Measurements from ENCODE around the gene CYBA.
A peak's percentile ranks its signal among the peaks of the same experiment; 100 is the strongest.

CYBA gene

GRCh38 chr16:88650749-88651275 lies at the start of gene CYBA:
Gene CYBA, minus strand, starts transcription at chr16:88651053. Its CDS starts 40 bp downstream, at chr16:88651013.
- DNase-seq (ENCODE audit: low spot score) = peak; percentile 57

GRCh38 chr16:88700322-88700635 lies 49.4 kb upstream of the CYBA start:
- no peak for DNase-seq (ENCODE audit: low spot score)

GRCh38 chr16:88699180-88699579 lies 48.3 kb upstream of the CYBA start:
- DNase-seq (ENCODE audit: low spot score) = no peak

GRCh38 chr16:88698646-88699045 lies 47.8 kb upstream of the CYBA start:
- no peak for DNase-seq (ENCODE audit: low spot score)

- DNase-seq (ENCODE audit: low spot score) = no peak
These were observed 47.2 kb upstream of the CYBA start for GRCh38 chr16:88697831-88698615.

GRCh38 chr16:88697116-88697830 lies 46.4 kb upstream of the CYBA start:
- no peak for DNase-seq (ENCODE audit: low spot score)

GRCh38 chr16:88696441-88696840 lies 45.6 kb upstream of the CYBA start:
- DNase-seq (ENCODE audit: low spot score) = no peak

- no peak for DNase-seq (ENCODE audit: low spot score)
These were observed 44.9 kb upstream of the CYBA start for GRCh38 chr16:88695753-88696152.

GRCh38 chr16:88695218-88695617 lies 44.4 kb upstream of the CYBA start:
- DNase-seq (ENCODE audit: low spot score) = no peak

GRCh38 chr16:88694221-88695087 lies 43.6 kb upstream of the CYBA start:
- no peak for DNase-seq (ENCODE audit: low spot score)

GRCh38 chr16:88693420-88694177 lies 42.7 kb upstream of the CYBA start:
- no peak for DNase-seq (ENCODE audit: low spot score)

- DNase-seq (ENCODE audit: low spot score) = no peak
These were observed 42.0 kb upstream of the CYBA start for GRCh38 chr16:88692861-88693260.

GRCh38 chr16:88691924-88692560 lies 41.2 kb upstream of the CYBA start:
- peak; percentile 72 for DNase-seq (ENCODE audit: low spot score)

GRCh38 chr16:88691129-88691813 lies 40.4 kb upstream of the CYBA start:
- no peak for DNase-seq (ENCODE audit: low spot score)

- DNase-seq (ENCODE audit: low spot score) = no peak
These were observed 39.7 kb upstream of the CYBA start for GRCh38 chr16:88690341-88691128.

- no peak for DNase-seq (ENCODE audit: low spot score)
These were observed 37.3 kb upstream of the CYBA start for GRCh38 chr16:88688013-88688778.

GRCh38 chr16:88687676-88688012 lies 36.8 kb upstream of the CYBA start:
- DNase-seq (ENCODE audit: low spot score) = no peak

- no peak for DNase-seq (ENCODE audit: low spot score)
These were observed 36.4 kb upstream of the CYBA start for GRCh38 chr16:88687254-88687576.
